ENCODE data around the gene MAD2L1BP.
A peak's percentile ranks its signal among the peaks of the same experiment; 100 is the strongest.
"Not testable (repeated sequence)": the region's sequence is repeated elsewhere in the genome, so short reads cannot be mapped to it uniquely, and the experiment has no call there.

Gene MAD2L1BP

GRCh38 chr6:43627008-43627825 is 8.4 kb upstream of the MAD2L1BP start:
- DNase-seq = peak in 1 of 2 donors; percentile 54

DNA sequence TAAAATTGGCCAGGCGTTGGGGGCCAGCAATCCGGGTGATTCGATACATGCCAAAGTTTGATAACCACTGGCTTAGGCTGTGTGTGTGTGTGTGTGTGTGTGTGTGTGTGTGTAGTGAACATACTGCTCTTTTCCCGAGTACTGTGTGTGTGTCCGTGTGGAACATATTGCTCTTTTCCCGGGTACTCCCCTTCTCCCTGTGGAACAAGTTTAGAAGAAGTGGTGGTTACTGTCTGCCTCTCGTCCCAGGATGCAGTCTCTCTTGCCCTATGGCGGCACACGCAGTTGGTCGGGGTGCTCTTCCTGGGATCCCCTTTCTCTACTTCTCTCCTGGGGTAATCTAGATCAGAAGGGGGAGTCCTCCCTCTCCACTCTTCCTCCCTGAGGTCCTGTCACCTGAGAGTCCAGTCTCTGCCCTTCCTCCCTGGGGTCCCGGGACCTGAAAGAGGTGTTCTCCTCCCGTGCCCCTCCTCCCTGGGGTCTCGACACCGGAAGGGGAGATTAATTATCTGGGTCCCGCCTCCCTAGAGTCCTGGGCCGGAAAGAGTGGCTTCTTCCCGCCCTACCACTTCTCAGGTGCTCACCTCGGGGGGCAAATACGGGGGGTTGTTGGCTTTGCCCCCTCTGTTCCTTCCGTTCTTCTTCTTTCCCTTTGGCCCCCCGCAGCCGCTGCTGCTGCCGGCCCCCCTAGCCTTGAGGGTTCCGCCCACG is 7.1 kb upstream of the MAD2L1BP start:
- DNase-seq = peak; percentile 49 to 64

- peak; percentile 96 for DNase-seq
Measured at GRCh38 chr6:43629104-43629504, 6.5 kb upstream of the MAD2L1BP start, which contains the start of gene GTPBP2. Gene GTPBP2, minus strand, starts transcription at chr6:43629264. Its CDS starts 102 bp downstream, at chr6:43629162.

- peak; percentile 93 to 95 for DNase-seq
Measured at GRCh38 chr6:43629505-43630300, 5.9 kb upstream of the MAD2L1BP start.

- DNase-seq = no peak
Measured at GRCh38 chr6:43630980-43631619, 4.5 kb upstream of the MAD2L1BP start.

- not testable (repeated sequence) for DNase-seq
Measured at GRCh38 chr6:43633002-43633401, 2.6 kb upstream of the MAD2L1BP start.

DNA sequence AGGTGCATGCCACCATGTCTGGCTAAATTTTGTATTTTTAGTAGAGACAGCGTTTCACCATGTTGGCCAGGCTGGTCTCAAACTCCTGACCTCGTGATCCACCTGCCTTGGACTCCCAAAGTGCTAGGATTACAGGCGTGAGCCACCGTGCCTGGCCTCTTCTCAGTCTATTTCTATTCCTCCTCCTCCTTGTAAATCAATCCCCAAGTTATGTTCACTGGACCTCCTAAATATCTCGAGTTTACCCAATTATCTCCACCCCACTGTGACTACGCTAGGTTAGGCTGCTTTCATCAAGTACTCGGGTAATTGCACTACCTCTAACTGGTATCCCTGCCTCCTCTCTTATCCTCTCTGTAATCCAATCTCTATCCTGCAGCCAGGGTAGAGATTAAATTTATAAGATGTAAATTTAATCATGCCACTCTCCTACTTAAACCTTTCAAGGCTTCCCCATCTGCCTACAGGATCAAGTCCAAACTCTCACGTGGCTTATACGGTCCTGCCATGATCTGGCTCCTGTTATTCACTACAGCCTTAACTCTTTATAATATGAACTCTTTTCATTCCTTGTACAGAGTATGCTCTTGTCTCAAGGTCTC is 837 bp upstream of the MAD2L1BP start:
- DNase-seq = no peak

DNA sequence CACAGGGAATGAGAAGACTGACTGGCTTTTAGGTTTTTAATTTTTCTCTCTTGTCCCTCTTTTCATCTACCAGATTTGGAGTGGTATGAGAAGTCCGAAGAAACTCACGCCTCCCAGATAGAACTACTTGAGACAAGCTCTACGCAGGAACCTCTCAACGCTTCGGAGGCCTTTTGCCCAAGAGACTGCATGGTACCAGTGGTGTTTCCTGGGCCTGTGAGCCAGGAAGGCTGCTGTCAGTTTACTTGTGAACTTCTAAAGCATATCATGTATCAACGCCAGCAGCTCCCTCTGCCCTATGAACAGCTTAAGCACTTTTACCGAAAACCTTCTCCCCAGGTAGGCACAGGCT is 644 bp downstream of the MAD2L1BP start:
- DNase-seq = no peak

DNA sequence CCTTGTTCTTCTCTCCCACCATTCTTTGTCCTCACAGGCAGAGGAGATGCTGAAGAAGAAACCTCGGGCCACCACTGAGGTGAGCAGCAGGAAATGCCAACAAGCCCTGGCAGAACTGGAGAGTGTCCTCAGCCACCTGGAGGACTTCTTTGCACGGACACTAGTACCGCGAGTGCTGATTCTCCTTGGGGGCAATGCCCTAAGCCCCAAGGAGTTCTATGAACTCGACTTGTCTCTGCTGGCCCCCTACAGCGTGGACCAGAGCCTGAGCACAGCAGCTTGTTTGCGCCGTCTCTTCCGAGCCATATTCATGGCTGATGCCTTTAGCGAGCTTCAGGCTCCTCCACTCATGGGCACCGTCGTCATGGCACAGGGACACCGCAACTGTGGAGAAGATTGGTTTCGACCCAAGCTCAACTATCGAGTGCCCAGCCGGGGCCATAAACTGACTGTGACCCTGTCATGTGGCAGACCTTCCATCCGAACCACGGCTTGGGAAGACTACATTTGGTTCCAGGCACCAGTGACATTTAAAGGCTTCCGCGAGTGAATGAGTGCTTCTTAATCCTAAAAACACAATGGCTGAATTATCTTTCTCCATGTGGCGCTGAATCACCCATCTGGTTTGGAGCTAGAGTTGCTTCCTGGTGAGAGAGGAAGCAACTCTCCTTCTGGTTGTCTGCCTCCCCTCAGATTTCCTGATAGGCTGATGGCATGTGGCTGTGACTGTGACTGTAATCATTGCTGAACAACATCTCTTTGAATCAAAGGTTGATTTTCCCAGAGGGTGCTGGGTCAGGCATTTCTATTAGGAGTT is 4.6 kb downstream of the MAD2L1BP start:
- DNase-seq = no peak

DNA sequence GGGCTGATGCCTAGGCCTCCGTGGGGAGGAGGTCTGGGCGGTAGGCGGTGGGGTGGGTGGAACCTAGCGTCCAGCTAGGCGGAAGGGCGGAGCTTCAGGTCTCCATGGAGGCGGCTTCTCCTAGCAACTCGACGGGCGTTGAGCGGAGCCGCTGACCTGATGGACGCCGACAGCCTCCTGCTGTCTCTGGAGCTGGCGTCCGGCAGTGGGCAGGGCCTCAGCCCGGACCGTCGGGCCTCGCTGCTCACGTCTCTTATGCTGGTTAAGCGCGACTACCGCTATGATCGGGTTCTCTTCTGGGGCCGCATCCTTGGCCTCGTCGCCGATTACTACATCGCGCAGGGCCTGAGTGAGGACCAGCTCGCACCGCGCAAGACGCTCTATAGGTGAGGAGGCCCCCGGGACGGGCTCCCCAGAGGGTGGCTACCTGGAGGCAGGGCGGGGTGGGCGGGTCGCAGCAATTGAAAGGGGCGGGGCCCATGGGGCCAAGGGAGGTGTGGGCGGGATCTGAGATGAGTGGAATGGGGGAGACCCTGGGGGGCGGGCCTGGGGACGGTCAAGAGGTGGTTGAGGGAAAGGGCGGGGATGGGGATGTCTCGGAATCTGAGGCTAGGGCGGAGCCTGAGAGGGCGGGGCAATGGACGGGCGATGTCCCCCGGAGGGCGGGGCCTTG is 9.4 kb downstream of the MAD2L1BP start, which contains the start of gene RSPH9:
RSPH9 (plus strand) TSS at position 97 of the 673 bp plus-strand sequence; CDS start at position 160, 63 bp downstream.
- peak; percentile 72 to 74 for DNase-seq

- DNase-seq = no peak
Measured at GRCh38 chr6:43645613-43645964, 9.9 kb downstream of the MAD2L1BP start.

DNA sequence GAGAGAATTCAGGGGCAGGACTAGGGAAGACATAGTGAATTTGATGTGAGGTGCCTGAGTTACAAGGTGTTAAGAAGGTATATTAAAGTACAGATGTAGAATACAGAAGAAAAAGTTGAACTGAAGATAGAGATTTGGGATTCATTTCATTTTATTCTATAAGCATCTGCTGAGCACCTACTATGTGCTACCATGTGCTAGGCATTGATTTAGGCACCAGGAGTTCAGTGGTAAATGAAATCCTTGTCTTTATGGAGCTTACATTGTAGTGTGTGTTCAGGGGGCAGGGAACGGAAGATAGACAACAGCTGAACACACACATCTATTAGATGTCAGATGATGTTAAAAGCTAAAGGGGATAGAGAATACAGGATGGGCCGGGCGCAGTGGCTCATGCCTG is 12.0 kb downstream of the MAD2L1BP start:
- DNase-seq = no peak

DNA sequence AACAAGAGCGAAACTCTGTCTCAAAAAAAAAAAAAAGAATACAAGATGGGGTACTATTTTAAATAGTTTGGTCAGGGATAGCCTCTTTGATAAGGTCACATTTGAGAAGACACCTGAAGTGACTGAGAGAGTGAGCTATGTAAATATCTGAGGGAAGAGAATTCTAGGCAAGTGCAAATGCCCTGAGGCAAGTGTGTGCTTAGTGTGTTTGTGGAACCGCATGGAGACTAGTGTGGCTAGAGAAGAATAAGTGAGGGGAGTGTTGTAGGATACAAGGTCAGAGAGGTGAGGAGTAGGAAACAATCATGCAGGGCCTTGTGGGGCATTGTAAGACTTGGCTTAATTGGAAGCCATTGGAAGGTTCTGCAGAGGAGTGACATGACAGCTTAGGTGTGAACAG is 12.6 kb downstream of the MAD2L1BP start:
- no peak for DNase-seq

DNA sequence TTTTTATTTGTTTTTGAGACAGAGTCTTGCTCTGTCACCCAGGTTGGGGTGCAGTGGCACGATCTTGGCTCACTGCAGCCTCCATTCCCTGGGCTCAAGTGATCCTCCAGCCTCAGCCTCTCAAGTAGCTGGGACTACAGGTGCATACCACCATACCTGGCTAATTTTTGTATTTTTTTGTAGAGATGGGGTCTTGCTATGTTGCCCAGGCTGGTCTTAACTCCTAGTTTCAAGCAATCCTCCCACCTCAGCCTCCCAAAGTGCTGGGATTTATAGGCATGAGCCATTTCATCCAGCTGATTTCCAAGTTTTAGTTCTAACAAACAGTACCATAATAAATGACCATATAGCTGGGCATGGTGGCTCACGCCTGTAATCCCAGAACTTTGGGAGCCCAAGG is 17.2 kb downstream of the MAD2L1BP start:
- DNase-seq = not testable (repeated sequence)

GRCh38 chr6:43657221-43657802 is 21.7 kb downstream of the MAD2L1BP start:
- no peak for DNase-seq

DNA sequence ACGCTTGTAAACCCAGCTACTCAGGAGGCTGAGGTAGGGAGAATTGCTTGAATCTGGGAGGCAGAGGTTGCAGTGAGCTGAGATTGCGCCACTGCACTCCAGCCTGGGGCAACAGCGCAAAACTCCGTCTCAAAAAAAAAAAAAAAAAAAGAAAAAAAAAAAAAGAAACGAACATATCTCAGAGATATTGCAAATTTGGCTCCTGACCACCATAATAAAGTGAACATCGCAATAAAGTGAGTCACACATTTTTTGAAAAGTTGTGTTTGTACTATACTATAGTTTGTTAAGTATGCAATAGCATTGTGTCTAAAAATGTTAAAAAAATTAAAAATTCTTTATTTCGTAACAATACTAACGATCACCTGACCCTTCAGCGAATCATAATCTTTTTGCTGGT is 22.5 kb downstream of the MAD2L1BP start:
- no peak for DNase-seq

DNA sequence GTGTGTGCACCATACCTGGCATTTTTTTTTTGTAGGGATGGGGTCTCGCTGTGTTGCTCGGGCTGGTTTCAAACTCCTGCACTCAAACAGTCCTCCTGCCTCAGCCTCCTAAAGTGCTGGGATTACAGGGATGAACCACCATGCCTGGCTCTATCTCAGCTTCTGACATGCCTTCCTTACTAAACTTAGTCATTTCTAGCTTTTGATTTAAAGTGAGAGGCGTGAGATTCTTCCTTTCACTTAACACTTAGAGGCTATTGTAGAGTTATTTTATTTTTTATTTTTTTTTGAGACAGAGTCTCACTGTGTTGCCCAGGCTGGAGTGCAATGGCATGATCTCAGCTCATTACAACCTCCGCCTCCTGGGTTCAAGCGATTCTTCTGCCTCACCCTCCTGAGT is 27.3 kb downstream of the MAD2L1BP start:
- not testable (repeated sequence) for DNase-seq

DNA sequence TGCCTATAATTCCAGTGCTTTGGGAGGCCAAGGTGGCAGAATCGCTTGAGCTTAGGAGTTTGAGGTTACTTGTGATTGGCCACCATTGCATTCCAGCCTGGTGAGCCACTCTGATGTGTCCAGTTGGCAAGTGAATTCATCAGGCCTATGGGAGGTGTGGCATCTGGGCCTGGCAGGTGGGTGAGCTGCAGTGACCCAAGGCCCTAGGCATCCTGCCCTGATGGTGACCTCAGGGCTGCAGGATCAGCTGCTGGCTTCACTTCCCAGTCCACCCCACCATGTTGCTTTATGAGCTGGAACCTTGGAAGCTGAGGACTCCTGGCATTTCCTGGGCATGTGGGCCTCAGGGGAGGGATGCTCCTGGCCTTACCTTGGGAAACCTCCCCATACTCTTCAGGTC is 29.7 kb downstream of the MAD2L1BP start:
- DNase-seq = no peak

DNA sequence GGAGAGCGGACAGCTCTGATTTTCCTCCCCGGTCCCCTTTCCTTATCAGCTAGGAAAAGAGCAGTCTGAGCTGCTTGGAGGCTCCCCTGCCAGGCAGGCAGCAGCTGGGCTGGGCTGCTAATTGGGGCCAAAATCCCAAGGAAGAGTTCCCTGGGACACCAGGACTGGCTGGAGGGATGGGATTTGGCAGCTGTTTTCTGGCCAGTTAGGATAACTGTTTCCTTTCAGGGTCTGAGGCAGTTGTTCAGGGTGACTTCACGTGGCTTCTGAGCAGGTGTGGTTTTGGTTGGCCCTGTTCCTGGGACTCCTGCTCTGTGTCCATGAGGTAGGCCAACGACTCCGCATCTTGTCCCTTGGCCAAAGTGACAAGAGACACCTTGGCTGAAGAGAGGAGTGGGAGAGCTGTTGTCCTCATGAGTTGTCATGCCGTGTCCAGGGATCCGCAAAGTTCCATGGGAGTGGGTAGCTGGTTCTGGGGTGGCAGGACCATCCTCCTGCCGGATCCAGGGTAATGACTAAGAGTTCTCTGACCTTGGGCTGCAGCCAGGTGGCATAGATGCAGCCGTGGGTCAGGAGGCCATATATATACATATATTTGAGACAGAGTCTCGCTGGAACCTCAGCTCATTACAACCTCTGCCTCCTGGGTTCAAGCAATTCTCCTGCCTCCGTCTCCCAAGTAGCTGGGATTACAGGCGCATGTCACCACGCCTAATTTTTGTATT is 30.7 kb downstream of the MAD2L1BP start:
- no peak for DNase-seq
